K562 (cell line): Measurements from ENCODE around the gene RHOC. TPM values are rescaled to one million over a fixed set of nuclear protein-coding genes. Genes with fewer than 3 reads are reported as not detected.

Source experiments
- CREB1 ChIP-seq, 2 experiments: sonication (generic) in 1 of 2; formaldehyde crosslinking in 1 of 2; IDR thresholded peaks; 2 replicates each; pipeline versions ENCODE4 v1.6.1 to v1.8.0; 2012 to 2022; ENCODE audit warnings: inconsistent platforms in 1 of 2, mild to moderate bottlenecking in 1 of 2, missing genetic modification reagents in 1 of 2, moderate library complexity in 1 of 2
- SIN3A ChIP-seq, 2 experiments: fragments of 150-350 bp in 1 of 2; IDR thresholded peaks; 2 replicates each; pipeline ENCODE4 v1.6.1; 2011 to 2016; ENCODE audit warnings: borderline replicate concordance in 2 of 2, low read depth in 2 of 2, low read length in 2 of 2, mild to moderate bottlenecking in 2 of 2, moderate library complexity in 2 of 2; ENCODE audit not compliant: control insufficient read depth in 1 of 2
- SIRT6 ChIP-seq: IDR thresholded peaks from one replicate; pipeline ENCODE4 v1.6.1; 2012; ENCODE audit warnings: low read depth, mild to moderate bottlenecking, control low read depth, inconsistent platforms, low read length, moderate library complexity
- SMAD1 ChIP-seq: fragments of 150-350 bp; IDR thresholded peaks from 2 replicates; pipeline ENCODE4 v1.6.1; 2014; ENCODE audit warnings: low read length, low read depth; ENCODE audit not compliant: partially characterized antibody
- TAL1 ChIP-seq: fragments of 450-650 bp; IDR thresholded peaks from 2 replicates; pipeline ENCODE4 v1.6.1; 2016; ENCODE audit warnings: mild to moderate bottlenecking
- THRAP3 ChIP-seq: fragments of 450-650 bp; IDR thresholded peaks from 2 replicates; pipeline ENCODE4 v1.6.1; 2016; ENCODE audit warnings: mild to moderate bottlenecking, inconsistent platforms, borderline replicate concordance
- ZNF263 ChIP-seq: sonication (generic); formaldehyde crosslinking; IDR thresholded peaks from 2 replicates; pipeline ENCODE4 v1.8.0; 2022; ENCODE audit warnings: mild to moderate bottlenecking, missing genetic modification reagents, borderline replicate concordance
- polyA plus RNA-seq, 8 experiments: library from polyadenylated mRNA; depleted of rRNA in 4 of 8; stranded (reverse) in 5 of 8; unstranded in 3 of 8; fragments of >200 nt; fragmentation: Nextera tagmentation in 2 of 8; fragmentation: Illumina TruSeq in 1 of 8; extraction: Ambion mirVana in 2 of 8; extraction: Trizol in 1 of 8; gene quantifications; 2 replicates each; pipeline versions ENCODE4 v1.2.1 to v1.2.3, GENCODE V29; 2011 to 2014; ENCODE audit warnings: inconsistent platforms in 1 of 8, missing spikeins in 1 of 8
- total RNA-seq, 7 experiments: library from RNA; depleted of rRNA in 6 of 7; stranded (reverse); fragments of >200 nt in 6 of 7; fragmentation: Illumina TruSeq in 2 of 7; extraction: Trizol in 2 of 7; gene quantifications; 2 replicates each; pipeline versions ENCODE4 v1.2.1 to v1.2.3, GENCODE V29; 2011 to 2021; ENCODE audit warnings: low replicate concordance in 1 of 7
- TF ChIP-seq, protein P1 (sequence below): IDR thresholded peaks from 2 replicates; pipeline ENCODE4 v1.6.1; 2011; ENCODE audit warnings: borderline replicate concordance, low read depth, mild to moderate bottlenecking, moderate library complexity, low read length; ENCODE audit not compliant: insufficient read depth, poor library complexity, severe bottlenecking
- TF ChIP-seq, protein P2 (sequence below): sonication (generic); formaldehyde crosslinking; IDR thresholded peaks from 2 replicates; pipeline ENCODE4 v1.8.1; 2023; ENCODE audit warnings: mild to moderate bottlenecking, missing genetic modification reagents
- TF ChIP-seq, protein P3 (sequence below): fragments of 450-650 bp; formaldehyde crosslinking; IDR thresholded peaks from 2 replicates; pipeline ENCODE4 v1.4.0; 2022; ENCODE audit warnings: missing genetic modification characterization

RHOC gene
- total and polyA plus RNA-seq, 9 of the 15 experiments (the other 6 are each of a cell fraction or from before 2014, with no cell fraction given): 35.2 to 364 (median 204) TPM

DNA sequence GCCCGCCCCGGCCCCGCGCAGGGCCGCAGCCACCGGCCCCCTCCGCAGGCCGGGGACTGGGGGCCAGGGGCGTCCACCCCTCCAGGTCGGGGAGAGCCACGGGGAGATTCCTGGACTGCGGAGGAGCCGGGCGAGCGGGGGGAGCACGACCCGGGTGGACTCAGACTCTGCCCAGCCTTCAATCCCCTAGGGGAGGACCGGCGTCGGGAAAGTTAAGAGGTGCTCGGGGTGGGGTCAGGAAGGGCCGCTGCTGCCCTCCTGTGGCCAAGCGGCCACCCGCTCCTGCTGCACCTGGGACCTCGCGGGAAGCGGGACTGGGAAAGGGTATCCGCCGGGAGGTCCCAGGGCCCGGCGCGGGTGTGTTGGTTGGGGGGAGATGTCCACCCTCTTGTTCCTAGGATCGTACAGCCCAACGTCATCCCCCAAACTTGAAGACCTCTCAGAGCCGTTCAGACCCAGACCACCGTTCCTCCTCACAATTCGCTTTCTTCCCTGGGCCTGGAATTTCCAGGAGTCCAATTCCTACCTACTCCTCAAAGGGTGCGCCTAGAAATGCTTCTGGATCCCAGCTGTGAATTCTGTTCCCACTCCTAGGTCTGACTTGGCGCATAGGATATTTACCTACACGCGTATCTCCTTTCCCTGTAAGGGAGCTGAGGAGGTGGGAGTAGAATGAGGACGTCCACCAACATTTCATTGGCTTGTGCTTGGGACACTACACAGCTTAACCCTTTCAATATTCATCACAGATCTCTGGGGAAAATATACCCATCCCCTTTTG lies 484 bp upstream of the RHOC start (continued):
- TF ChIP-seq, protein P1, sequence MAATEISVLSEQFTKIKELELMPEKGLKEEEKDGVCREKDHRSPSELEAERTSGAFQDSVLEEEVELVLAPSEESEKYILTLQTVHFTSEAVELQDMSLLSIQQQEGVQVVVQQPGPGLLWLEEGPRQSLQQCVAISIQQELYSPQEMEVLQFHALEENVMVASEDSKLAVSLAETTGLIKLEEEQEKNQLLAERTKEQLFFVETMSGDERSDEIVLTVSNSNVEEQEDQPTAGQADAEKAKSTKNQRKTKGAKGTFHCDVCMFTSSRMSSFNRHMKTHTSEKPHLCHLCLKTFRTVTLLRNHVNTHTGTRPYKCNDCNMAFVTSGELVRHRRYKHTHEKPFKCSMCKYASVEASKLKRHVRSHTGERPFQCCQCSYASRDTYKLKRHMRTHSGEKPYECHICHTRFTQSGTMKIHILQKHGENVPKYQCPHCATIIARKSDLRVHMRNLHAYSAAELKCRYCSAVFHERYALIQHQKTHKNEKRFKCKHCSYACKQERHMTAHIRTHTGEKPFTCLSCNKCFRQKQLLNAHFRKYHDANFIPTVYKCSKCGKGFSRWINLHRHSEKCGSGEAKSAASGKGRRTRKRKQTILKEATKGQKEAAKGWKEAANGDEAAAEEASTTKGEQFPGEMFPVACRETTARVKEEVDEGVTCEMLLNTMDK: peak; percentile 69
- TF ChIP-seq THRAP3: no peak
- TF ChIP-seq SIRT6: no peak
- TF ChIP-seq TAL1: no peak
- no peak for TF ChIP-seq SMAD1
- peak; percentile 19; the same call in 1 of the 2 replicates for TF ChIP-seq CREB1 (IDR thresholded peaks at IDR 0.05)
- TF ChIP-seq CREB1 (CRISPR knock-in tag; IDR thresholded peaks at IDR 0.05): no peak
- peak in 1 of 2 experiments; percentile 40; a peak in 1 of 4 replicates for TF ChIP-seq SIN3A (IDR thresholded peaks at IDR 0.05; ENCODE audit: borderline replicate concordance in 2 of 2, control insufficient read depth in 1 of 2, low read depth in 2 of 2, low read length in 2 of 2)
- TF ChIP-seq, protein P2, sequence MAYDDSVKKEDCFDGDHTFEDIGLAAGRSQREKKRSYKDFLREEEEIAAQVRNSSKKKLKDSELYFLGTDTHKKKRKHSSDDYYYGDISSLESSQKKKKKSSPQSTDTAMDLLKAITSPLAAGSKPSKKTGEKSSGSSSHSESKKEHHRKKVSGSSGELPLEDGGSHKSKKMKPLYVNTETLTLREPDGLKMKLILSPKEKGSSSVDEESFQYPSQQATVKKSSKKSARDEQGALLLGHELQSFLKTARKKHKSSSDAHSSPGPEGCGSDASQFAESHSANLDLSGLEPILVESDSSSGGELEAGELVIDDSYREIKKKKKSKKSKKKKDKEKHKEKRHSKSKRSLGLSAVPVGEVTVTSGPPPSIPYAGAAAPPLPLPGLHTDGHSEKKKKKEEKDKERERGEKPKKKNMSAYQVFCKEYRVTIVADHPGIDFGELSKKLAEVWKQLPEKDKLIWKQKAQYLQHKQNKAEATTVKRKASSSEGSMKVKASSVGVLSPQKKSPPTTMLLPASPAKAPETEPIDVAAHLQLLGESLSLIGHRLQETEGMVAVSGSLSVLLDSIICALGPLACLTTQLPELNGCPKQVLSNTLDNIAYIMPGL (CRISPR knock-in tag): peak; percentile 97
- TF ChIP-seq, protein P3, sequence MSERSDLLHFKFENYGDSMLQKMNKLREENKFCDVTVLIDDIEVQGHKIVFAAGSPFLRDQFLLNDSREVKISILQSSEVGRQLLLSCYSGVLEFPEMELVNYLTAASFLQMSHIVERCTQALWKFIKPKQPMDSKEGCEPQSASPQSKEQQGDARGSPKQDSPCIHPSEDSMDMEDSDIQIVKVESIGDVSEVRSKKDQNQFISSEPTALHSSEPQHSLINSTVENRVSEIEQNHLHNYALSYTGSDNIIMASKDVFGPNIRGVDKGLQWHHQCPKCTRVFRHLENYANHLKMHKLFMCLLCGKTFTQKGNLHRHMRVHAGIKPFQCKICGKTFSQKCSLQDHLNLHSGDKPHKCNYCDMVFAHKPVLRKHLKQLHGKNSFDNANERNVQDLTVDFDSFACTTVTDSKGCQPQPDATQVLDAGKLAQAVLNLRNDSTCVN (CRISPR knock-in tag): no peak
- peak; percentile 99 for TF ChIP-seq ZNF263 (CRISPR knock-in tag)
